GM12878 (cell line): ENCODE measurements around the gene RADX. TPM values are rescaled to one million over a fixed set of nuclear protein-coding genes. Genes with fewer than 3 reads are reported as not detected.

Experiments
- ATAC-seq: fragments of 200-7000 bp; cut with Tn5 transposase; 3 replicates; pipeline ENCODE4 v1.9.1; 2020; ENCODE audit warnings: mild to moderate bottlenecking, moderate library complexity
- BruUV-seq: library from RNA; stranded (reverse); fragments of 400-500 nt; replicated peaks from 2 replicates; lab custom pipeline; 2021; lab: Mats Ljungman, UMichigan
- CTCF ChIA-PET: fragments of 300-600 bp; sonication (Branson Sonifier 250); formaldehyde crosslinking; extraction: SDS; loops from one replicate; lab custom pipeline; 2021; ENCODE audit warnings: inconsistent platforms; lab: Yijun Ruan, JAX
- POLR2A ChIA-PET: fragments of 350-600 bp; formaldehyde crosslinking; extraction: SDS; loops from one replicate; lab custom pipeline; 2021; ENCODE audit warnings: inconsistent platforms; lab: Charles Lee
- RAD21 ChIA-PET: fragments of 300-600 bp; sonication (Branson Sonifier 250); formaldehyde crosslinking; loops from one replicate; lab custom pipeline; 2023; ENCODE audit warnings: antibody characterized with exemption; ENCODE audit not compliant: unreplicated experiment; lab: Charles Lee
- SMC1A ChIA-PET: fragments of 300-600 bp; sonication (Branson Sonifier 250); formaldehyde crosslinking; loops from one replicate; lab custom pipeline; 2023; ENCODE audit not compliant: unreplicated experiment, uncharacterized antibody; lab: Charles Lee
- DNase-seq: peaks from one replicate; pipeline ENCODE4 v3.0.0-alpha.2; 2011; ENCODE audit warnings: low read depth, low spot score
- FAIRE-seq: peaks from 3 replicates; lab custom pipeline; 2011; peaks lifted over from hg19 to GRCh38; lab: Jason Lieb, UNC
- H2AFZ ChIP-seq: 2 replicates; pipeline ENCODE4 v1.6.0; 2011; ENCODE audit warnings: low read depth, low read length, control low read depth; ENCODE audit not compliant: control insufficient read depth
- H3K27ac ChIP-seq: 2 replicates; pipeline ENCODE4 v1.5.1; 2011; ENCODE audit warnings: control low read depth; ENCODE audit not compliant: control insufficient read depth, insufficient read depth
- H3K27me3 ChIP-seq, 2 experiments: replicated peaks in 1 of 2; 2 replicates each; pipeline versions ENCODE4 v1.6.0 to v1.6.1; 2011; ENCODE audit warnings: low read length in 1 of 2; ENCODE audit not compliant: control insufficient read depth in 2 of 2, insufficient read depth in 2 of 2
- H3K36me3 ChIP-seq, 2 experiments: 2 replicates each; pipeline ENCODE4 v1.5.1; 2011; ENCODE audit warnings: low read length in 1 of 2; ENCODE audit not compliant: control insufficient read depth in 2 of 2, insufficient read depth in 2 of 2
- H3K4me1 ChIP-seq: 2 replicates; pipeline ENCODE4 v1.6.1; 2011; ENCODE audit warnings: mild to moderate bottlenecking, low read length, moderate library complexity, mixed read lengths; ENCODE audit not compliant: control insufficient read depth, insufficient read depth
- H3K4me2 ChIP-seq: 2 replicates; pipeline ENCODE4 v1.6.0; 2011; ENCODE audit warnings: control low read depth; ENCODE audit not compliant: control insufficient read depth, insufficient read depth
- H3K4me3 ChIP-seq: fragments of 200-600 bp; sonication (generic); 2 replicates; pipeline ENCODE4 v1.5.1; 2016
- H3K79me2 ChIP-seq: 2 replicates; pipeline ENCODE4 v1.6.0; 2011; ENCODE audit warnings: low read length; ENCODE audit not compliant: control insufficient read depth, insufficient read depth
- H3K9ac ChIP-seq: 2 replicates; pipeline ENCODE4 v1.8.0; 2011; ENCODE audit warnings: low read length, control low read depth, mixed read lengths; ENCODE audit not compliant: control insufficient read depth, insufficient read depth
- H3K9me3 ChIP-seq: replicated peaks from 3 replicates; pipeline ENCODE4 v1.5.1; 2011; ENCODE audit warnings: mild to moderate bottlenecking, low read length; ENCODE audit not compliant: control insufficient read depth, insufficient read depth
- H4K20me1 ChIP-seq: 2 replicates; pipeline ENCODE4 v1.6.0; 2011; ENCODE audit not compliant: control insufficient read depth, insufficient read depth
- ATF7 ChIP-seq: fragments of 450-650 bp; IDR thresholded peaks from 2 replicates; pipeline ENCODE4 v1.6.1; 2016; ENCODE audit warnings: low read depth, mild to moderate bottlenecking
- ETV6 ChIP-seq, 2 experiments: fragments of 450-650 bp in 1 of 2; IDR thresholded peaks in 1 of 2; conservative IDR thresholded peaks in 1 of 2; 2 replicates each; pipeline ENCODE4 v1.6.1; 2014; ENCODE audit warnings: antibody characterized with exemption in 1 of 2, borderline replicate concordance in 1 of 2, low read depth in 1 of 2, mild to moderate bottlenecking in 1 of 2, moderate library complexity in 1 of 2
- IRF4 ChIP-seq: IDR thresholded peaks from 2 replicates; pipeline ENCODE4 v1.6.1; 2011; ENCODE audit warnings: low read depth, low read length
- KAT2A ChIP-seq: conservative IDR thresholded peaks from 2 replicates; pipeline ENCODE4 v1.6.1; 2011; ENCODE audit warnings: low read depth, low read length; ENCODE audit not compliant: control insufficient read depth
- MEF2B ChIP-seq: fragments of 450-650 bp; IDR thresholded peaks from 2 replicates; pipeline ENCODE4 v1.6.1; 2018; ENCODE audit warnings: mild to moderate bottlenecking, moderate library complexity; ENCODE audit not compliant: partially characterized antibody, poor library complexity, severe bottlenecking
- NR2C1 ChIP-seq: fragments of 450-650 bp; IDR thresholded peaks from 2 replicates; pipeline ENCODE4 v1.6.1; 2017; ENCODE audit warnings: antibody characterized with exemption, mild to moderate bottlenecking, moderate library complexity
- SP1 ChIP-seq: IDR thresholded peaks from one replicate; pipeline ENCODE4 v1.6.1; 2011; ENCODE audit warnings: low read depth, low read length
- SUZ12 ChIP-seq: fragments of 200-600 bp; sonication (generic); IDR thresholded peaks from one replicate; pipeline ENCODE4 v1.6.1; 2018; ENCODE audit warnings: antibody characterized with exemption, mild to moderate bottlenecking; ENCODE audit not compliant: unreplicated experiment
- WGBS: methylation state at CpG from one replicate; pipeline ENCODE4 v1.1.6; 2016; ENCODE audit warnings: low lambda C conversion rate; ENCODE audit not compliant: insufficient replicate concordance, insufficient coverage; ENCODE audit errors: missing lambda C conversion rate; 5-methylcytosine and 5-hydroxymethylcytosine counted together
- in situ Hi-C: fragments of 300-500 bp; cut with MboI; formaldehyde crosslinking; loops from 9 replicates; pipeline ENCODE4 v1.14.3; 2018; ENCODE audit warnings: mixed read lengths
- intact Hi-C: fragments of 100-400 bp; cut with micrococcal nuclease; formaldehyde crosslinking; loops from one replicate; pipeline ENCODE4 v1.14.2; 2022; ENCODE audit not compliant: unreplicated experiment
- polyA plus RNA-seq, 11 experiments: library from polyadenylated mRNA; depleted of rRNA in 4 of 11; unstranded in 6 of 11; stranded (reverse) in 5 of 11; fragments of >200 nt; fragmentation: Nextera tagmentation in 4 of 11; fragmentation: Illumina TruSeq in 1 of 11; extraction: Ambion mirVana in 4 of 11; extraction: Trizol in 1 of 11; gene quantifications; 1 replicate in 1 of 11; 2 replicates in 10 of 11; pipeline versions ENCODE4 v1.2.1 to v1.2.3, GENCODE V29; 2011 to 2016; ENCODE audit warnings: inconsistent platforms in 2 of 11, missing spikeins in 2 of 11, low read depth in 1 of 11
- total RNA-seq, 4 experiments: library from RNA; depleted of rRNA in 3 of 4; stranded (reverse); fragments of >200 nt in 3 of 4; fragmentation: Illumina TruSeq in 1 of 4; extraction: Trizol in 1 of 4; gene quantifications; 2 replicates each; pipeline versions ENCODE4 v1.2.1 to v1.2.3, GENCODE V29; 2013 to 2021

Gene RADX
- total and polyA plus RNA-seq, 10 of the 15 experiments (the other 5 are each of a cell fraction or from before 2014, with no cell fraction given) = 4.3 to 24.2 (median 12.4) TPM

DNA sequence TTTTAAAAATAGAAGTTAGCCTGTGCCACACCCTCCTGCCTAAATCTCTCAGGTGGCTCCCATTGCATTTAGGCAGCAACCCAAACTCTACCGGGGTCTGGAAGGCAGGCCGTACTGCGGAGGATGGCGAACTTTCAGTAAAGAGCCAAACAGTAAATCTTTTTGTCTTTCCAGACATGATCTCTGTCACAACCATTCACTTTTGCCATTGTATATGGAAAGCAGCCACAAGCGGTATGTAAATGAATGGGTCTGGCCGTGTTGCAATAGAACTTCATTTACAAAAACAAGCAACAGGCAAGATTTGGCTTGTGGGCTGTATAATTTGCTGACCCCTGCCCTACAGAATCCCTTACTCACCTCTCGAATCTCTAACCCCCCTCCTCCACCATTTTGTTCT, 3.3 kb downstream of the RADX start:
- Histone ChIP-seq H3K9ac (no peak overlapping the region), H3K4me2 (peak overlapping the region; percentile 42; the same call in 1 of the 2 replicates), H3K9me3 (no peaks in the 10 kb centered on the region), H3K4me1 (no peaks in the 10 kb centered on the region), H3K36me3 (no peaks in the 10 kb centered on the region), H4K20me1 (no peaks in the 10 kb centered on the region), H3K27me3 (no peaks in the 10 kb centered on the region), H3K4me3 (no peak overlapping the region), H3K27ac (no peak overlapping the region), H3K79me2 (no peaks in the 10 kb centered on the region; the same call in 1 of the 2 replicates), H2AFZ (no peak overlapping the region)
- ATAC-seq = no peak; the same call in 2 of the 3 replicates
- no peak for DNase-seq
- BruUV-seq = no TSS peak
- 73% methylated on average over 7 of the region's 7 CpGs for WGBS
- in situ Hi-C loops (no loop called here), intact Hi-C loops (loop anchor here (10.0 kb wide), 1 partner anchor 180 kb away; no protein-coding TSS in a partner anchor)
- SMC1A ChIA-PET = interaction anchor here (1.3 kb wide), 1 partner anchor 134 kb away, joined by 7 read pairs; no protein-coding TSS in a partner anchor
- no peak for FAIRE-seq
- no peak for TF ChIP-seq SP1
- no peak for TF ChIP-seq ATF7
- no peak for TF ChIP-seq SUZ12
- no peak for TF ChIP-seq IRF4
- TF ChIP-seq NR2C1 = no peak
- no peak for TF ChIP-seq MEF2B
- no peak for TF ChIP-seq ETV6 (conservative IDR thresholded peaks at IDR 0.05 in 1 of 2, IDR thresholded peaks at IDR 0.05 in 1 of 2; ENCODE audit: borderline replicate concordance in 1 of 2, low read depth in 1 of 2)
- no peak for TF ChIP-seq KAT2A
- CTCF ChIA-PET = interaction anchor here (1.2 to 1.5 kb wide), 3 partner anchors 56 to 200 kb away, joined by 3 to 4 read pairs (median 3); no protein-coding TSS in a partner anchor
- POLR2A ChIA-PET = interaction anchor here (0.7 kb wide), 1 partner anchor 108 kb away, joined by 3 read pairs; no protein-coding TSS in a partner anchor
- RAD21 ChIA-PET = interaction anchor here (0.9 kb wide), 1 partner anchor 133 kb away, joined by 3 read pairs; no protein-coding TSS in a partner anchor
